HG03520 (cell line): ENCODE data around the gene FBRSL1.
"Not testable (repeated sequence)": the region's sequence is repeated elsewhere in the genome, so short reads cannot be mapped to it uniquely, and the experiment has no call there.

ENCODE experiments used
- ATAC-seq: cut with Tn5 transposase; IDR thresholded peaks from one replicate; pipeline ENCODE4 v1.9.1; 2021; ENCODE audit warnings: mild to moderate bottlenecking, moderate library complexity; ENCODE audit not compliant: unreplicated experiment

Gene FBRSL1

DNA sequence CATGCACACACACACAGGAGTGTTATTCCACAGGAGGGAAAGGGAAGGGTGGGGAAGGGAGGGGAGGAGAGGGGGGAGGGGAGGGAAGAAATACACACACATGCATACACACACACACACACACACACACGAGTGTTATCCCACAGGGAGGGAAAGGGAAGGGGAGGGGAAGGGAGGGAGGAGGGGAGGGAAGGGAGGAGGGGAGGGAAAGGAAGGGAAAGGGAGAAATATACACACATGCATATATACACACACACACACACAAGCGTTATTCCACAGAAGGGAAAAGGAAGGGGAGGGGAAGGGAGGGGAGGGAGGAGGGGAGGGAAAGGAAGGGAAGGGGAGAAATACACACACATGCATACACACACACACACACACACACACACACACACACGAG lies 19.6 kb upstream of the FBRSL1 start:
- no peak for ATAC-seq

DNA sequence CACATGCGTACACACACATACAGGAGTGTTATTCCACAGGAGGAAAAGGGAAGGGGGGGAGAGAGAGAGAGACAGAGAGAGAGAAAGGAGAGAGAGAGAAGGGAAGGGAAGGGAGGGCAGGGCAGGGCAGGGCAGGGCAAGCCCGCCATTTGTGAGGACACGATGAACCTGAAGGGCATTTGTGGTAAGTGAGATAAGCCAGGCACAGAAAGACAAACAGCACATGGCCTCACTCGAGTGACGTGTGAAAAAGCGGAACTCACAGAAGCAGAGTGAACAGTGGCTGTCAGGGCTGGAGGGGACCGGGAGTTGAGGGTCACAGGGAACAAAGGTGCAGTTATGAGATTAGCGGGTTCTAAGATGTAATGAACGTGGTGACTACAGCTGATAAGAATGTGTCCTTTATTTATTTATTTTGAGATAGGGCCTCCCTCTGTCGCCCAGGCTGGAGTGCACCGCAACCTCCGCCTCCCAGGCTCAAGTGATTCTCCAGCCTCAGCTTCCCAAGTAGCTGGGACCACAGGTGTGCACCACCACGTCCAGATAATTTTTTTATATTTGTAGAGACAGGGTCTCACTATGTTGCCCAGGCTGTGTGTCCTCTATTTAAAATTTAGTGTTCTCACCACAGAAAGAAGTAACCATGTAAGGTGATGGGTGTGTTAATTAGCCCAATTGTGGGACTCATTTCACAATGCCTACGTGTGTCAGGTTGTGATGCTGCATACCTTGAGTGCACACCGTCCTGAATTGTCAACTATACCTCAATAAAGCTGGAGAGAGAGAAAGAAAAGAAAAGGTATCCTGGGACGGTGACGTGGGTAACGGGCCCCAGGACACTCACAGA lies 18.7 kb upstream of the FBRSL1 start:
- ATAC-seq, result no peak

GRCh38 chr12:132471858-132472255 lies 18.1 kb upstream of the FBRSL1 start:
- ATAC-seq, result no peak

DNA sequence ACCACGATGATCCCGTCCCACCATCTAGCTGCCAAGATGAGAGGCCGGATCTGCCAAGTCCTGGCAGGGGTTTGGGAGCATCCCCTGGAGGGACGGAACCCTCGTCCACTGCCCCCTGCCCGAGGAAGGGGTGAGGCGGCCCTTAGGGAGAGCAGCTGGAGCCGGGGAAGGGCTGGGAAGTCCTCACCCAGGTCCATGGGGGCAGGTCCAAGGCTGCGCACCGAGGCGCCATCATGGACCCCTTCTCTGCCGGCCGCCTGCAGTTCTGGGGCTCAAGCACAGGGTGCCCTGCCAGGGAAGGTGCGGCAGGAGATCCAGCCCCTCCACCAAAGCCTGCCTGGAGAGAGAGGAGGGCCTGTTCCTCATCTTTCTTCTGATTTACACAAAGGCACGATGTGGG lies 17.6 kb upstream of the FBRSL1 start:
- no peak for ATAC-seq

DNA sequence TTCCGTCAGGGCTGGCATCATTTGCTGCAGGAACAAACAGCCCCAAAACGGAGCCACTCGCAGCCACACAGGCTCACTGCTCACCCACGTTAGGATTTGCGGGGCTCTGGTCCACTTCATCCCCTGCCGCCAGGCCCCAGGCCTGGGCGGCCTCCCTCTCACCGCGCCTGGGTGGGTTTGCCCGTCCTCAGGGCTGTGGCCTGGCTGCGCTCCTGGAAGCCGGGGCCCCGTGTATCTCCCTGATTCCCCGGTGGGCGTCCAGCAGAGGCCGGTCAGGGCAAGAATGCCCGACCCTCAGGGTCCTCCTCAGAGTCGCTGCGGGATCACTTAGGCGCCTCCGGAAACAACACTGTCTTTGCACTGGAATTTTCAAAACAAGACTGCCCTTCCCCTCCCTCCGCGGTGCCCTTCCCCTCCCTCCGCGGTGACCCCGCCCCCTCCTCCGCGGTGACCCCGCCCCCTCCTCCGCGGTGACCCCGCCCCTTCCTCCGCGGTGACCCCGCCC lies 15.7 kb upstream of the FBRSL1 start:
- ATAC-seq, result no peak

- not testable (repeated sequence) for ATAC-seq
These were observed 15.1 kb upstream of the FBRSL1 start for GRCh38 chr12:132474799-132475303.

- ATAC-seq, result no peak
These were observed 14.5 kb upstream of the FBRSL1 start for GRCh38 chr12:132475304-132476037.

GRCh38 chr12:132476038-132476414 lies 13.9 kb upstream of the FBRSL1 start:
- no peak for ATAC-seq

DNA sequence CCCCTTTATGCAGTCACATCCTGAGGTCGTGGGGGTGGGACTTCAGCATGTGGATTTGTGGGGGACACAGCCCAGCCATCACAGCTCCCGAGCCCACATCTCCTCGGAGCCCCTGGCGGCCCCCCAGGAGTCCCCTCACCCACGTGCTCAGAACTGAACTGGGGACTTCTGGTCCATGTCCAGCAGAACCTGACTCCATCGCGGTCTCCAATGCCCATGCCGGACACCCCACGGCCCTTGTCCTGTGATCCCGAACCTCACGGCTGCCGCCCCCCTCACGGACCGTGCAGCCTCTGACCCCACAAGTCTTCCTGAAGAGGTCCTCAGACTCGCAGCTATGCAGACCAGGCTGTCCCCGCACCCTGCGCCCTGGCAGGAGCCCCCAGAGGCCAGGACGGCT lies 13.5 kb upstream of the FBRSL1 start:
- no peak for ATAC-seq

DNA sequence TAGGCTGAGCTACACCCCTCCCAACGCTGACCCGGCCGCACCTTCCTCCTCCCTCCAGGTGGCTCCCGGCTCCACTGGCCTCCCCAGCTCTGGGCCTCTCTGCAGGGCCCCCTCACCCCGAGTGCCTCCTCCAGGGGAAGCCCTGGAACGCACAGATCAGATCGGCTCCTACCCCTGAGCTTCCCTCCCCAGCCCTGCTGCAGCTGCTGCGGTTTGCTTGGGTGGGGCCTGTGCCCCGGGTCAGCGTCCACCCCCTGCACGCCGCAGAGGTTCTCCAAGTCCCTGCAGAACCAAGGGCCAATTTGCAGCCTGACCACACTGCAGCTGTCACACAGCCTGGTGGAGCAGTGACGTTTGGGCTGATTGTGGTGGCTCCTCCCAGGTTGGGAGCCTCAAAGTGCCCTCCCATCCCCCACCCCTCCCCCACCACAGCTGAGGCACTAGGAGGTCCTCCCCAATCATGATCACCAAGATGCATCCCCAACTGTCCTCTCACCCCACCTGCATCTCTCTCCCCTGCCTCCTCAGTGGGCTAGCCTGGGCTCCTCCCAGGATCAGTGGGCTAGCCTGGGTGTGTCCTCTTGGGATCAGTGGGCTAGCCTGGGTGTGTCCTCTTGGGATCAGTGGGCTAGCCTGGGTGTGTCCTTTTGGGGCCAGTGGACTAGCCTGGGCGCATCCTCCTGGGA lies 12.8 kb upstream of the FBRSL1 start:
- no peak for ATAC-seq

GRCh38 chr12:132477703-132478432 lies 12.1 kb upstream of the FBRSL1 start:
- no peak for ATAC-seq

GRCh38 chr12:132478433-132478803 lies 11.5 kb upstream of the FBRSL1 start:
- ATAC-seq, result no peak

GRCh38 chr12:132478845-132479244 lies 11.1 kb upstream of the FBRSL1 start:
- ATAC-seq, result no peak

DNA sequence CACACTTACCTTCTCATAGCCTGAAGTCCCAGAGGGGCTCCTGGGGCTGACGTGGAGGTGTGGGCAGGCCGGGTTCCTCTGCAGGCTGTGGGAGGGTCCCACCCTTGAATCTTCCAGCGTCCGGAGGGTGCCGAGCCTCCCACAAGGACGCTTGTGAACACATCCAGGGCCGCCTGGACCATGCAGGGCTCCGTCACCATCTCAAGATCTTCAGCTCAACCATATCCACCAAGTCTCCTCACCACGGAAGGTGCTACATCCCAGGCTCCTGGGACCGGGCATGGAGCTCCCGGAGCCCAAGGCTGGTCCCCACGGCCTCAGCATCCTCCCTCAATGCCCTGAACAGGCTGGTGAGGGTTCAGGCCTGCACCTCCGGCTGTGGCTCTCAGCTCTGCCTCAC lies 10.7 kb upstream of the FBRSL1 start:
- ATAC-seq, result no peak

GRCh38 chr12:132479938-132480622 lies 9.9 kb upstream of the FBRSL1 start:
- ATAC-seq, result no peak

GRCh38 chr12:132480623-132481132 lies 9.3 kb upstream of the FBRSL1 start:
- no peak for ATAC-seq

DNA sequence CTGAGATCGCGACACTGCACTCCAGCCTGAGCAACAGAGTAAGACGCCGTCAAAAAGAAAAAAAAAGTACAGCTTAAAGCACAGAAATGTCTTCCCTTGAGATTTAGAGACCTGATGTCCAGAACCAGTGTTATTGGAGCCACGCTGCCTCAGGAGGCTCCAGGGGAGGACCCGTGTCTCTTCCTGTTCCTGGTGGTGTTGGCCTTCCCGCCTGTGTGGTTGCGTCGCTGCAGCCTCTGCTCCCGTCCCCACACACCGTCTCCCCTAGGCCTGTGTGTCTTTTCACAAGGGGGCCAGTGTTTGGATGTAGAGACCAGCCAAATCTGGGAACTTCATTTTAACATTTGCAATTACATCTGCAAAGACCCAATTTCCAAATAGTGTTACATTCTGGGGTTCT lies 8.6 kb upstream of the FBRSL1 start:
- ATAC-seq, result no peak

GRCh38 chr12:132481771-132482745 lies 7.9 kb upstream of the FBRSL1 start:
- ATAC-seq, result no peak

DNA sequence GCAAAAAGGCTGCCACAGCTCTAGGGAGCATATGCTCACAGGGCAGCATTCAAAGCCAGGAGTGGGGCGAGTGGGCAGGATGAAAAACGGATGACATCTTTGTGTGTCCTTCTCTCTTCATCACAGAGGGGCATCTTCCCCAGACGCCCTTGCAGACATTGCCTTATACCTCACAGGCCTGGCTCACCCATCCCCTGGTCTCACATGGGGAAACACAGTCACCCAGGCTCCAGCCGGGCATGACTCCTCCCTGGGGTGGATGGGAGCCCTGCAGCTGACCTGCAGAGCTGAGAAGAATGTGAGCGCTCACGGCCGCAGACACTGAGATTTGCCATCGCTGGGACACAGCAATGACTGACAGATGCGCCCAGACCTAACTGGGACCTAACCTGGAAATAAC lies 7.2 kb upstream of the FBRSL1 start:
- ATAC-seq, result no peak
